Neural cell (in vitro differentiated cells): ENCODE measurements around the gene URAD.
A peak's percentile ranks its signal among the peaks of the same experiment; 100 is the strongest.

ENCODE experiments used
- CTCF ChIP-seq: fragments of 450-650 bp; IDR thresholded peaks from 2 replicates; pipeline ENCODE4 v1.5.1; 2014; ENCODE audit warnings: antibody characterized with exemption, mild to moderate bottlenecking, moderate library complexity; ENCODE audit not compliant: poor library complexity, severe bottlenecking
- EZH2 ChIP-seq: fragments of 200-600, 300-800 bp; shearing (Covaris generic), sonication (generic); IDR thresholded peaks from 2 replicates; pipeline ENCODE4 v1.6.1; 2014; ENCODE audit warnings: antibody characterized with exemption, low read length, borderline replicate concordance, mild to moderate bottlenecking; ENCODE audit not compliant: insufficient read depth, poor library complexity, severe bottlenecking
- POLR2AphosphoS5 ChIP-seq: IDR thresholded peaks from 2 replicates; pipeline ENCODE4 v1.6.1; 2012
- REST ChIP-seq: IDR thresholded peaks from 2 replicates; pipeline ENCODE4 v1.6.1; 2012; ENCODE audit warnings: borderline replicate concordance
- TAF1 ChIP-seq: IDR thresholded peaks from 2 replicates; pipeline ENCODE4 v1.6.1; 2012; ENCODE audit warnings: low read depth

- TF ChIP-seq CTCF = peak; percentile 90
- TF ChIP-seq TAF1 = no peak
- TF ChIP-seq EZH2 = peak; percentile 71
- TF ChIP-seq POLR2AphosphoS5 = no peak
- no peak for TF ChIP-seq REST
Observed at GRCh38 chr13:27953676-27954405, 34.7 kb downstream of the URAD start.
